DMS53 treated with DMSO at 0.1 percent for 48 hours (cell line): ENCODE results near the gene CENPS.

Source experiments
- DNase-seq: peaks from one replicate; lab custom pipeline; 2025; ENCODE audit not compliant: unreplicated experiment; lab: John Stamatoyannopoulos, UW

The CENPS gene

GRCh38 chr1:10489291-10490055 is 59.2 kb downstream of the CENPS start:
- DNase-seq, result no peak

- DNase-seq, result no peak
Measured at GRCh38 chr1:10490286-10490970, 60.2 kb downstream of the CENPS start.
